Fibroblast of peridontal ligament (primary cell): Measurements from ENCODE around the gene TEX51.

Experiments
- DNase-seq: peaks from one replicate; pipeline ENCODE4 v3.0.0-alpha.2; 2010; ENCODE audit errors: extremely low read depth

Gene TEX51

GRCh38 chr2:126898636-126899035 is at the start of gene TEX51:
TEX51 (plus strand) TSS chr2:126898890; CDS start chr2:126898919, 29 bp downstream.
- no peak for DNase-seq

GRCh38 chr2:126849054-126849453 is 49.6 kb upstream of the TEX51 start:
- DNase-seq: no peak

GRCh38 chr2:126849486-126849885 is 49.2 kb upstream of the TEX51 start:
- no peak for DNase-seq

DNA sequence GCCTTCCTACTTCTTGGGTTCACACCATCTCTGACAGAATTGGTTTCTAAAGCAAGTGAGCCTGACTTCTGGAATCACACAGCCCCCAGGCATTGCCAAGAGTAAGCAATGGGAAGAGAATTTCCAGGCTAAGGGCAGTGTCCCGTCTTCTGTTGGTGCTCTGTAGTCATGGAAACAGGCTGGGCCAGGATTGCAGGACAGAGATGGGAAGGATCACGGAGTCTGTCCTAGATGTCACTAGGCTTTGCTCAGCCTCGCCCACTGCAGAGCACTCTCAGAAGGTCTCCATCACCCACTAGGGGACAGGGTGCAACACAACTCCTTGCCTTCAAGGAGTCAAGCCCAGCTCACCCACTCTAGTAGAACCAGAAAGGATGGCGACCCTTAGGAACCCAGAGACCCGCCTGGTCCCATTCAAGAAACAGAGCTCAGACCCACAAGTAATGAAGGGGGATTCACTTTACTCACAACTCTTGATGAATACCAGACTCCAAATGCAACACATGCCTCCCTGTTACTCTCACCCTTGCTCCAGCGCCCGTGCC is 48.6 kb upstream of the TEX51 start:
- DNase-seq: no peak

- no peak for DNase-seq
Observed at GRCh38 chr2:126850940-126851339, 47.8 kb upstream of the TEX51 start.

DNA sequence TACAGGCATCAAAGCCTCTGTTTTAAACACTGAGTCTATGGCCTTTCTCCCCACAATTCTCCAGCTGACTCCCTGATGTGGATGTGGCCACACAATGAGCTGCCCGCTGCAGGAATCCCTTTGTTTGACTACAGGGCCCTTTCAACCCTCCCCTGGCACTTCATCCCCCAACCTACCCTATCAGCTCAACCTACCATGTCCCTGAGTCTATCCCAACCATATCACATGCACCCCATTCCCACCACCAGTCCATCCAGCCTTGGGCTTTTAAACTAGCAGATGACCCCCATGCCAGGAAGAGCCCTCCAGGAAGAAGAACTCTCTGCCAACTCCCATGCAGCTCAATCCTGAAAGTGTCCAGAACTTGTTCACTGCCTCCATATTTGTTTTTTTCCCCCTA is 46.9 kb upstream of the TEX51 start:
- no peak for DNase-seq

- no peak for DNase-seq
Observed at GRCh38 chr2:126852361-126852760, 46.3 kb upstream of the TEX51 start.

GRCh38 chr2:126855606-126856005 is 43.1 kb upstream of the TEX51 start:
- DNase-seq: no peak

DNA sequence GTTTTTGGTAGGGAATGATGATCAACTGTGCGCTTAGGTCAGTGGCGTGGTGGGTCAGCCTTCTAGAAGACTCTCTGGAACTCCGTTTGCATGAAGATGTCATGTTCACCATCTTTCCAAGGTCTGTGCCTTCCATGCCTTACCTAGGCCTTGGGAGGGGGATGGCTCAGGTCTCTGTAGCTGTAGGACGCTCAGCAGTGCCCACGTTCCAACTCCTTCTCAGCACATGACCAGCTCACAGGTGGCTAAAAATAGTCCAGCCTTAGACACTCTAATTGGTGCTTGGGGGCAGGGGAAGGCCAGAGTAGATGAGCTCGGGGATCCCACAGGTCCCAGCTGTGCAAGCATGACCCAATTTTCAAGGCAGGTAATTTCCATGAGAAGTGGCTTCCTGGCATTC is 42.3 kb upstream of the TEX51 start:
- DNase-seq: no peak

GRCh38 chr2:126857502-126857901 is 41.2 kb upstream of the TEX51 start:
- DNase-seq: no peak

GRCh38 chr2:126858013-126858412 is 40.7 kb upstream of the TEX51 start:
- no peak for DNase-seq

DNA sequence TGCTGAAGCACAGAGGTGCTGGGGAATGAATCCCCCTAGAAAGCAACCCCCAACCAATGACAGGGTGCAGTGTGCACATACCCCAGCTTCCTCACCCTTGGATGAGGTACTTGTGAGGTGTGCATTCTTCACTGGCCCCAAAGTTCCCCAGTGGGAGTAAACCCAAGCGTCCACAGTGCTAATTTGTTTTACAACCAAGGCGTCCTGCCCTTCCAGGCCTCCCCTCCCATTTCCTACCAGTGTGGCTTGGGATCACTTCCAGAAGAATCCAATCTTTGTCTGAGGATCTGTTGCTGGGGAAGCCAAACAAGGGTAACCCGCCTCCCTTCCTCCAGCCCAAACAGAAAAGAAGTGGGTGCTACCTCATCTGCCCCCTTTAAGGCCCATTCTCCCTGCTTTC is 40.3 kb upstream of the TEX51 start:
- DNase-seq: no peak

DNA sequence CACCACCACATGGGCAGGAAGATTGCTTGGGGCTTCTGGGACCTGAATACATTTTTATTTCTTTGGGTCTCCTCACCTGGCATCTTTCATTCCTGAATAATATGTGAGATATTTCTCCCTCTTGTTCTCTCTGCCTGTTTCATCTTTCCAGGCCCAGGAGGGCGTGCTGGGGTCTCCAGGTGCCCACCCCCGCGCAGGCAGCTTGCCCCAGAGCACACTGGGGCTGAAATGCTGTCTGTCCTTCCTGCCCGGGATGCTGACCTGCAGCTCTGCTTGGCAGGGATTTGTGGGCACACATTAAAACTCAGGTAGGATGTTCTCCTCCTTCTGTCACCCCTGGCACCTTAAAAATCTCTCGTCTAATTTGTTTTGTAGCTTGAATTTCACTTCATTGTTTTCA is 39.7 kb upstream of the TEX51 start:
- no peak for DNase-seq

GRCh38 chr2:126859631-126860030 is 39.1 kb upstream of the TEX51 start:
- no peak for DNase-seq

DNA sequence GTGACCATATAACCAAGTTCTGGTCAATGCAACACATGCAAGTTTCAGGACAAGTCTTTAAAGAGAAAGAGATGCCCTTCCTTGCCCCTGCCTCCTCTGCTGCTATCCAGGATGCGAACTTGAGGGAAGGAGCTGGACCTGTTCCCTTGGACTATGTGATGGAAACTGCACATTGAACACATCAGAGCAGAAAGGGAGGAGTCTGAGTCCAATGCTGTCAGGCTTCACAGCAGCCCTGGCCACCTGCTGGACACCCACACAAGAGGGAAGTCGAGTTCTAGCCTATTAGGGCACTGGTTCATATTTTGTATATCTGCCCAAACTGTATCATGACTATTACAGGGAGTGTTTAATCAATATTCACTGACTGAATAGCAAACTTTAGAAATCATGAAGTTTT is 38.3 kb upstream of the TEX51 start:
- DNase-seq: no peak

- no peak for DNase-seq
Observed at GRCh38 chr2:126862730-126863129, 36.0 kb upstream of the TEX51 start.

DNA sequence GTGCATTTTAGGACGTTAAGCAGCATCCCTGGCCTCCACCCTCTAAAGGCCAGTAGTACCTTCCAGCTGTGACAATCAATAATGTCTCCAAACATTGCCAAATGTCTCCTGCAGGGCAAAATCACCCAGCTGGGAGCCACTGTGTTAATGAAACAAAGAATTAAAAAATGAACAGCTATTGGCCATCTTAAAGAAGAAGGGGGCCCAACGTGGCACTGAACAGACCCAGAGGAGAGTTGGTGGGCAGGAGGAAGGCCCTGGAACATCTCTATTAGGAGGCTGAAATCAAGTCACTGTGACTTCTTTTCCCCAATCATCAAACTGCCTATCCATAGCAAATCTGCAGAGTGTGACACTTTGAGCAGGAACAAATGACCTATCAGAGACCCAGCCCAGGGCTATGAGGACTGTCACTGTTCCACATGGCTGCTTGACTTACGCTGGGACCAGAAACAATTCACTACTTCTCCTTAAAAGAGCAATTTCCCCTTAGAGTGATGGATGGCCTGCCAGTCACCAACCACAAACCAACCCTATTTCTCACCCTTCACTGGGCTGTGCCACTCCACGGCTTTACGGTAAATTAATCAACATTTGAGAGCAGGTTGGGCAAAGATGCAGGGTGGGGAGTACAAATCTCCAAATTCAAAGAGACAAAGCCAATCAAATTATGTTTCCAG is 35.2 kb upstream of the TEX51 start:
- DNase-seq: no peak

- no peak for DNase-seq
Observed at GRCh38 chr2:126864861-126865260, 33.8 kb upstream of the TEX51 start.

DNA sequence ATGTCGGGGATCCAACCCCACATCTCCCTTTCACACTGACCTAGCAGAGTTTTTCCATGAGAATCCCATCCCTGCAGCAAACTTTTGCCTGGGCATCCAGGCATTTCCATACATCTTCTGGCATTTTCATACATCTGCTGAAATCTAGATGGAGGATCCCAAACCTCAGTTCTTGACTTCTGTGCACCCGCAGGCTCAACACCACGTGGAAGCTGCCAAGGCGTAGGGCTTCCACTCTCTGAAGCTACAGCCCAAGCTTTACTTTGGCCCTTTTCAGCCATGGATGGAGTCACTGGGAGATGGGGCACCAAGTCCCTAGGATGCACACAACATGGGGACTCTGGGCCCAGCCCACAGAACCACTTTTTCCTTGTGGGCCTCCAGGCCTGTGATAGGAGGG is 32.2 kb upstream of the TEX51 start:
- DNase-seq: no peak

- no peak for DNase-seq
Observed at GRCh38 chr2:126874961-126875360, 23.7 kb upstream of the TEX51 start.

GRCh38 chr2:126876631-126877030 is 22.1 kb upstream of the TEX51 start:
- no peak for DNase-seq

GRCh38 chr2:126877041-126877440 is 21.6 kb upstream of the TEX51 start:
- no peak for DNase-seq

GRCh38 chr2:126877861-126878565 is 20.7 kb upstream of the TEX51 start:
- DNase-seq: no peak
